Left renal pelvis (tissue), 4 donors: ENCODE results near the gene LCN6. TPM values are rescaled to one million over a fixed set of nuclear protein-coding genes. Genes with fewer than 3 reads are reported as not detected.
"Not testable (repeated sequence)": the region's sequence is repeated elsewhere in the genome, so short reads cannot be mapped to it uniquely, and the experiment has no call there.

ENCODE experiments used
- DNase-seq, 4 donors: peaks; one replicate each; pipeline ENCODE4 v3.0.0-alpha.2; 2013; ENCODE audit warnings: low read depth in 4 of 4, low spot score in 3 of 4
- polyA plus RNA-seq, 4 donors: library from polyadenylated mRNA; unstranded; fragments of 120-200 nt; gene quantifications; one replicate each; pipeline ENCODE4 v1.2.1, GENCODE V29; 2013; ENCODE audit not compliant: insufficient read length in 4 of 4

LCN6 gene
- polyA plus RNA-seq, 4 donors, result not detected

GRCh38 chr9:136784249-136784996 lies 36.1 kb upstream of the LCN6 start:
- DNase-seq, result no peak

- DNase-seq, result no peak
These were observed 34.1 kb upstream of the LCN6 start for GRCh38 chr9:136782452-136782851.

GRCh38 chr9:136779808-136780207 lies 31.5 kb upstream of the LCN6 start:
- no peak for DNase-seq

GRCh38 chr9:136777359-136777758 lies 29.0 kb upstream of the LCN6 start:
- no peak for DNase-seq

GRCh38 chr9:136776947-136777346 lies 28.6 kb upstream of the LCN6 start:
- no peak for DNase-seq

- no peak for DNase-seq
These were observed 26.9 kb upstream of the LCN6 start for GRCh38 chr9:136775191-136775590.

GRCh38 chr9:136774416-136775045 lies 26.2 kb upstream of the LCN6 start:
- no peak for DNase-seq

GRCh38 chr9:136773386-136774044 lies 25.2 kb upstream of the LCN6 start:
- DNase-seq, result no peak

GRCh38 chr9:136771907-136772415 lies 23.6 kb upstream of the LCN6 start:
- DNase-seq, result no peak

- no peak for DNase-seq
These were observed 21.4 kb upstream of the LCN6 start for GRCh38 chr9:136769710-136770191.

- DNase-seq, result not testable (repeated sequence)
These were observed 18.2 kb upstream of the LCN6 start for GRCh38 chr9:136766410-136767120.

GRCh38 chr9:136765745-136766409 lies 17.6 kb upstream of the LCN6 start:
- not testable (repeated sequence) for DNase-seq

- no peak for DNase-seq
These were observed 16.7 kb upstream of the LCN6 start for GRCh38 chr9:136765041-136765440.

GRCh38 chr9:136764301-136764891 lies 16.1 kb upstream of the LCN6 start, which contains the start of gene LCN15:
Gene LCN15 (minus strand): TSS chr9:136764518. CDS start chr9:136764488, 30 bp downstream.
- no peak for DNase-seq

GRCh38 chr9:136763649-136764035 lies 15.3 kb upstream of the LCN6 start:
- no peak for DNase-seq

GRCh38 chr9:136762915-136763648 lies 14.8 kb upstream of the LCN6 start:
- DNase-seq, result no peak

- no peak for DNase-seq
These were observed 13.9 kb upstream of the LCN6 start for GRCh38 chr9:136762221-136762691.

GRCh38 chr9:136761545-136761981 lies 13.2 kb upstream of the LCN6 start:
- DNase-seq, result no peak
